ENCODE results near the gene PITX2. TPM values are rescaled to one million over a fixed set of nuclear protein-coding genes. Genes with fewer than 3 reads are reported as not detected.

Gene PITX2
- total RNA-seq, 1 experiment from 2014 or later = not detected

- CTCF ChIA-PET = no interaction called here
- Mint-ChIP-seq H3K27me3 (ENCODE audit: unreplicated experiment) (no peaks in the 10 kb centered on the region), H3K4me1 (ENCODE audit: low read depth, unreplicated experiment) (no peaks in the 10 kb centered on the region), H3K36me3 (ENCODE audit: insufficient read depth, unreplicated experiment) (peaks cover 10% of the 10 kb centered on the region), H3K9me3 (ENCODE audit: low read depth, unreplicated experiment) (no peaks in the 10 kb centered on the region), H3K27ac (ENCODE audit: unreplicated experiment) (no peak overlapping the region), H3K4me3 (ENCODE audit: low read depth, unreplicated experiment) (no peak overlapping the region)
- intact Hi-C loops (cut with micrococcal nuclease; ENCODE audit: unreplicated experiment) = loop anchor here (2.0 to 10.0 kb wide), 4 partner anchors 342 to 1001 kb away; no protein-coding TSS in a partner anchor
- no peak for DNase-seq
- TF ChIP-seq CTCF (IDR thresholded peaks at IDR 0.05; ENCODE audit: unreplicated experiment) = no peak
- BruUV-seq (replicated peaks) = no TSS peak
These were observed 7.2 kb upstream of the PITX2 start for GRCh38 chr4:110629780-110630687.

GRCh38 chr4:110629214-110629754, 6.4 kb upstream of the PITX2 start:
- no peak for DNase-seq
- intact Hi-C loops (cut with micrococcal nuclease; ENCODE audit: unreplicated experiment) = no loop called here
- Mint-ChIP-seq H3K27me3 (ENCODE audit: unreplicated experiment) (no peaks in the 10 kb centered on the region), H3K27ac (ENCODE audit: unreplicated experiment) (no peak overlapping the region), H3K9me3 (ENCODE audit: low read depth, unreplicated experiment) (no peaks in the 10 kb centered on the region), H3K36me3 (ENCODE audit: insufficient read depth, unreplicated experiment) (peaks cover 10% of the 10 kb centered on the region), H3K4me3 (ENCODE audit: low read depth, unreplicated experiment) (no peak overlapping the region), H3K4me1 (ENCODE audit: low read depth, unreplicated experiment) (no peaks in the 10 kb centered on the region)
- no peak for TF ChIP-seq CTCF (IDR thresholded peaks at IDR 0.05; ENCODE audit: unreplicated experiment)
- CTCF ChIA-PET = no interaction called here
- no TSS peak for BruUV-seq (replicated peaks)

- no TSS peak for BruUV-seq (replicated peaks)
- Mint-ChIP-seq H3K9me3 (ENCODE audit: low read depth, unreplicated experiment) (no peaks in the 10 kb centered on the region), H3K4me3 (ENCODE audit: low read depth, unreplicated experiment) (no peak overlapping the region), H3K4me1 (ENCODE audit: low read depth, unreplicated experiment) (no peaks in the 10 kb centered on the region), H3K27ac (ENCODE audit: unreplicated experiment) (no peak overlapping the region), H3K27me3 (ENCODE audit: unreplicated experiment) (no peaks in the 10 kb centered on the region), H3K36me3 (ENCODE audit: insufficient read depth, unreplicated experiment) (peaks cover 10% of the 10 kb centered on the region)
- CTCF ChIA-PET = no interaction called here
- intact Hi-C loops (cut with micrococcal nuclease; ENCODE audit: unreplicated experiment) = no loop called here
- no peak for TF ChIP-seq CTCF (IDR thresholded peaks at IDR 0.05; ENCODE audit: unreplicated experiment)
- no peak for DNase-seq
These were observed 5.9 kb upstream of the PITX2 start for GRCh38 chr4:110628663-110629213.

GRCh38 chr4:110627977-110628662, 5.2 kb upstream of the PITX2 start:
- Mint-ChIP-seq H3K27ac (ENCODE audit: unreplicated experiment) (no peak overlapping the region), H3K4me3 (ENCODE audit: low read depth, unreplicated experiment) (no peak overlapping the region), H3K27me3 (ENCODE audit: unreplicated experiment) (no peaks in the 10 kb centered on the region), H3K9me3 (ENCODE audit: low read depth, unreplicated experiment) (no peaks in the 10 kb centered on the region), H3K36me3 (ENCODE audit: insufficient read depth, unreplicated experiment) (peaks cover 10% of the 10 kb centered on the region), H3K4me1 (ENCODE audit: low read depth, unreplicated experiment) (no peaks in the 10 kb centered on the region)
- DNase-seq = no peak
- TF ChIP-seq CTCF (IDR thresholded peaks at IDR 0.05; ENCODE audit: unreplicated experiment) = no peak
- CTCF ChIA-PET = interaction anchor here (0.7 kb wide), 1 partner anchor 25 kb away, joined by 3 read pairs; no protein-coding TSS in a partner anchor
- no TSS peak for BruUV-seq (replicated peaks)
- intact Hi-C loops (cut with micrococcal nuclease; ENCODE audit: unreplicated experiment) = no loop called here
